Measurements from ENCODE around the gene OTOP2.

The OTOP2 gene

DNA sequence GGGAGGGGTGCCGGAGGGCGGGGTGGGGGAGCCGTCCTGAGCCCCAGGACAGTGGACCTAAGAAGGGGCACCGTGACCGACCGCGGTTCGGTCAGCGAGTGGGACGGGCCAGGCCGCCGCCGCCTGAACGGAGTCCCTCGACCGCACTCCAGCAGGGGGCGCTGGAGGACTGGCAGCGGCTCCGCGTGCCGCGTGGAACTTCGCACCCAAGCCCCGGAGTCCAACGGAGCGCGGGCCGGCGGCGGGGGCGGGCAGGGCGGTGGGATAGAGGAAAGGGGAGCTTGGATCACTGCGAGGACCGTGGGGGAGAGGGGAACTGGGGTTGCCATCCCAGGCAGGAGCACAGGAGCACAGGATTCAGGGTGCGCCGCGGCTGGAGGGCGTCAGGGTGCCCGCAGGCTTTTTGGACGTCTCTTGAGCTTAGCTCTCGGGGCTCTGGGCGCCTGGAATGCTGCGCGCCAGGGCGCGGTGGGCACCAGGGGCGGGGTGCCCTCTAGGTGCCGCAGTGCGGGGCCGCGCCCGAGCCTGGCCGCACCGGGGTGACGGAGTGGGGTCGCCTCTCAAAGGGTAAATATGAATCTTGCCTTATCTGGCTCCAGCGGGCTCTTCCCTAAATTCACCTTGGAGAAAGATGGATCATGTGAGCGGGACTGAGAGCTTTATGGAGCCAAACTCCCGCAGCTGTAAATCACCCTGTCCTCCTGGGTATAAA is 379 bp upstream of the OTOP2 start:
- no peak for DNase-seq (ENCODE audit: low spot score)

DNA sequence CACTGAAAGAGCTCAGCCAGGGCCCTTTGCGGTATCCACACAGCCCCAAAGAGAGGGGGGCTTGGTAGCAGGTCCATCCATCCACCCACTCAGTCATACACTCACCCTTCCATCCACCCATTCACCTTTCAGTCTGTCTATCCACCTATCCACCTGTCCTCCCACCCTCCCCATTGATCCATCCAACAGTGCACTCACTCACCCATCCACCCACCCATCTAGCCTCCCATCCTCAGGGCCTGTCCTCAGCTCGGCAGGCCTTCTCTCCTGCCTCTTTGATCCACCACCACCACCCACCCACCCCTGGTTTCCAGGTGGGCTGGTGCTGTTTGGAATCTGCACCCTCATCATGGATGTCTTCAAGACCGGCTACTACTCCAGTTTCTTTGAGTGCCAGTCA is 1.2 kb downstream of the OTOP2 start:
- DNase-seq (ENCODE audit: low spot score): no peak

DNA sequence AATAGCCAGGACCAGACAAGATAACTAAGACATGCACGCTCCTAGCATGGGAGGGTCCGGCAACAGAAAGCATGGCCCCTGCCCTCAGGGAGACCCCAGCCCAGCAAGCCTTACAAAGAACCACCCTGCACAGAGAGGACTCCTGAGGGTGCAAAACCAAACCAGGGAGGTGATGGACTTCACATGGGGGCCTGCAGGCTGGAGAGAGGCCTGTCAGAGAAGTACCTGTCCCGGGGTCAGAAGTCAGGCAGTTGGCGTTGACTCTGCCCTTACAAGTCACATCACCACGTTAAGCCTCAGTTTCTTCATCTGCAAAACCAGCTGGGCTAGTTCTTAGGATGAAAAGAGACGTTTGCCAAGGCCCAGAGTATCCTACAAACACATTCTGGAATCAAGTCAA is 4.7 kb downstream of the OTOP2 start:
- DNase-seq (ENCODE audit: low spot score): no peak

DNA sequence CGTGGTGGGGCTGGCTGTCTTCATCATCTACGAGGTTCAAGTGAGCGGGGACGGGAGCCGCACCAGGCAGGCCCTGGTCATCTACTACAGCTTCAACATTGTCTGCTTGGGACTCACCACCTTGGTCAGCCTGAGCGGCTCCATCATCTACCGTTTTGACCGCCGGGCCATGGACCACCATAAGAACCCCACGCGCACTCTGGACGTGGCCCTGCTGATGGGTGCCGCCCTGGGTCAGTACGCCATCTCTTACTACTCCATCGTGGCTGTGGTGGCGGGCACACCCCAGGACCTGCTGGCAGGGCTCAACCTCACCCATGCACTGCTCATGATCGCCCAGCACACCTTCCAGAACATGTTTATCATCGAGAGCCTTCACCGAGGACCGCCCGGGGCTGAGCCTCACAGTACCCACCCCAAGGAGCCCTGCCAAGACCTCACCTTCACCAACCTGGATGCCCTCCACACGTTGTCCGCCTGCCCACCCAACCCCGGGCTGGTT is 6.5 kb downstream of the OTOP2 start:
- no peak for DNase-seq (ENCODE audit: low spot score)

DNA sequence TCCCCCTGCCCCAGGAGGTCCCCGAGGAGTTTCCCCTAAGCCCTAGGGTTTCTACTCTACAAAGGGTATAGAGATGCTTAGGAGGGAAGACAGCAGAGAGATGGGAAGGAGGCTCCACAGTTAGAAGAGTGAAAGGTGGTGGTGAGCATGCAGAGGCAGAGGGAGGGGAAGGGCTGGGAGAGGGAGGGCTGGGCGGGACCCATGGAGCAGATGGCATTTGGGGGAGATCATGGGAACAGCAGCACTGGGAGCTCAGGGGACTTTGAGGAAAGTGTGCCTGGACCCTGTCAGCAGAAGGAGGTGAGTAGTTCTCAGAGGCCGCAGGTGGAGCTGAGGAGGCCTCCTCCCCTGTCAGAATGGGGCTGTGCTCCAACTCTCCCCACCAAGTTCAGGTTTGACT is 11.0 kb downstream of the OTOP2 start:
- no peak for DNase-seq (ENCODE audit: low spot score)

DNA sequence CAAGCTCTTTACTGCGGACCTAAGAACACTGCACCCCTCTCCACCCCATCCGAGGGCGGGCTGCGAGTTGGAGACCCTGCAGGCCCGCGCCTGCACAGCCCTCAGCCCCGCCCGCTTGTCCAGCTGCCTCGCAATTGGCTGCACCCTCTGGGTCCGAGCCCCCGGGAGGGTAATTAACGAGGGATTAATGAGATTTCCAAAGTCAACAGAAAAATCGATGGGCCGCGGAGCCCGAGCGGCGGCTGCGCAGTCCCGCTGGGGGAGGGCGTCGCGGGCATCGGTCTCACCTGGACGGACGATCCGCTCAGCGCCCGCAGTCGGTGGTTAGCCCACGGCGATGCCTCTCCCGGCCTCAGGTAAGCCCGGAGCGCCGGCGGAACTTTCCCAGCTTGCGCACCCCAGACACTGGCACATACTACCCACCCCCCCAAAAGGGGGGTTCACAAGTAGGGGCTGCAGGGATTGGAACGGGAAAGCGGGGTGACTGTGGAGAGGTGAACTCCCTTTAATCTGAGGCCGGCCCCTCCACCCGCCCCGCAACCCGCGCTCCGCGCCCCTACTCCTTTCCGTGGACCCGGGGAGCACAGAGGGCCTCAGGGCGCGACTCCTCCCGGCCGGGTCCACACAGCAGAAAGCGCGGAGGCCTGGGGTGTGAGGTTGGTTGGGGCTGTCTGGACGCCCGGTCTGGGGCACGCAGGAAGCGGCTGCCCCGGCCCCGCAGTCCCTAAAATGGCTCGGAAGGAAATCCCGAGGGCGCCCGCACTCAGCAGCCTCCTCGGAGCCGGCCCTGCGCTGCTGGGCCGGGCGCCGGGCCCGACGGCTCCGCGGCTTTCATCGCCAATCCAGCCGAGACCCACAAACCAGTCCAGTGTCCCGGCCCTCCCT is 11.8 kb downstream of the OTOP2 start, which contains the start of gene OTOP3:
TSS of gene OTOP3 (plus strand) at position 314 of the 885 bp plus-strand sequence. CDS start at position 338, 24 bp downstream.
- no peak for DNase-seq (ENCODE audit: low spot score)

DNA sequence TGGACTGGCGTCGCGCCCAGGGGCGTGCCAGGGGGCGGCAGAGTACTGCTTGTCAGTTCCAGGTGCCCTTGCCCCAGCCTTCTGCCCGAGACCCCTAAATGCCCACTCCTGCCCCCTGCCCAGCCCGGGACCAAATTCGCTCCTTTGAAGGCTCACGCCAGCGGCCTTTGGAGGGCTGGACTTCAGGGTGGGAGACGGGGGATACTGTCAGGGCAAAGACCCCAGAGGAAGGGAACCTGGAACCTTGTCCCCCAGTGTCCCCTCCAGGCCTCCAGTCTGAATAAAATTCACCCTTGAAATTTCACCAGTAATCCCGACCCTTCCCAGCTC is 12.4 kb downstream of the OTOP2 start:
- DNase-seq (ENCODE audit: low spot score): no peak

DNA sequence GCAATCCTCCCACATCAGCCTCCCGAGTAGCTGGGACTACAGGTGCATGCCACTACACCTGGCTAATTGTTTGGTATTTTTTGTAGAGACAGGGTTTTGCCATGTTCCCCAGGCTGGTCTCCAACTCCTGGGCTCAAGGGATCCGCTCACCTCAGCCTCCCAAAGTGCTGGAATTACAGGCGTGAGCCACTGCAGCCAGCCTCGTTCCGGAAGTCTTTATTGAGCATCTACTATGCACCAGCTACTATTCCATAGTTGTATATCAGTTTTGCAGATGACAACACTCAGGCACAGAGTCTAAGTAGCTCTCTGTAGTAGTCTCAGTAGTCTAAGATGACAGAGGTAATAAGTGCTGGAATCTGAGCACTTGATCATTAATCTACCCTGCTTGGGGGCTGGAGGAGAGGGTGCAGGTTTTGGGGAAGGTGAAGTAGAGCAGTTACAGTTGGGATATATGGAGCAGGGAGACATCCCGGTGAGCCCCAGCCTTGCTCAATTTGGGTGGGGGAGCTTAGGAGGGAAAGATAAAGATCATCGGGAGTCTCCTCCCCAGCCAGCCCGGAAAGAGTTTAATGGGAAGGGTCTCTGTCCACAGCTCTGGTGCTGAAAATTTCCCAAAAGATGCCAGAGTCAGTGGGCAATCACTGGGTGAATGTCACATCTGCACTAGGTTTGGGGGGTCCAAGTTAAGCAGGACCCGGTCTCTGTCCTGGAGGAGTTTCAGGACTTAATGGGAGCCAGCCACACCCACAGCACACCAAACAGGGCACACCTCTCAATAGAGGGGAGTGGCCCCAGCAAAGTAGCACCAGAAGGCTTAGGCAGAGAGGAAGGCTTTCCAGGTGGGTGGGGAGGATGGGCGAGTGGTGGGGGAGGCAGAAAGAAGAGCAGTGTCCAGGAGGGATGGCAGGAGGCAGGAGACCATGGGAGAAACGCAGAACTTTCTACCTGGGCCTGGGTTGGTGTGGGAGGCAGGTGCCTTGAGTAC is 13.3 kb downstream of the OTOP2 start:
- DNase-seq (ENCODE audit: low spot score): no peak

DNA sequence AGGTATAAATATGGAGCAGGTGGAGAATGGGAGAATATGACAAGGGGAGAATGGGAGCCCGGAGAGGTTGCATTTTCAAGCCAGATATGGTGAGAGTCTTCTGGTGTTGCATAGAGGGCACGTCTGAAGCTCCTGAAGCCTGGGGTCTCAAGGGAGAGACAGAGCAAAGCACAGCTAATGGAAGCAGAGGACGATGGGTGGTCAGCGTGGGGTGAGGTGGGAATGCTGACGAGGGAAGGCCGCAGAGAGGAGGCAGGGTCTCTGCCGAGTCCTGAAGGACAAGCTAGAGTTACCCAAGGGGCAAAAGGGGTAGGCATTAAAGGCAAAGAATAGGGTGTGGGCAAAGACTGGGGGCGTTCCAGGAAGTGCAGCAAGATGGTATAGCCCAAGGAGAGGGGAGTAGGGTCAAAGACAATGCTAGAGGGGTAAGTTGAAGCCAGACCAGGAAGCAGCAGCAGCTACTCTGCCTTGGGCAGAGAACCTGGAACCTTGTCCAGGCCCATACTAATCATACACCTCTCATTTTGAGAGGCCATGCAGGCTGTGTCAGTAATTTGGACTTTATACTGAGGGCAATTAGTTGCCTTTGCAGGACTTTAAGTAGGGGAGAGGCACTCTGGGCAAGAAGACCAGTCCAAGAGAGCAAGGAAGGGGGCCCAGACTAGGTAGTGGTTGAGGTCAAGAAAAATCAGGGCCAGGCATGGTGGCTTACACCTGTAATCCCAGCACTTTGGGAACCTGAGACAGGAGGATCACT is 14.3 kb downstream of the OTOP2 start:
- DNase-seq (ENCODE audit: low spot score): no peak

DNA sequence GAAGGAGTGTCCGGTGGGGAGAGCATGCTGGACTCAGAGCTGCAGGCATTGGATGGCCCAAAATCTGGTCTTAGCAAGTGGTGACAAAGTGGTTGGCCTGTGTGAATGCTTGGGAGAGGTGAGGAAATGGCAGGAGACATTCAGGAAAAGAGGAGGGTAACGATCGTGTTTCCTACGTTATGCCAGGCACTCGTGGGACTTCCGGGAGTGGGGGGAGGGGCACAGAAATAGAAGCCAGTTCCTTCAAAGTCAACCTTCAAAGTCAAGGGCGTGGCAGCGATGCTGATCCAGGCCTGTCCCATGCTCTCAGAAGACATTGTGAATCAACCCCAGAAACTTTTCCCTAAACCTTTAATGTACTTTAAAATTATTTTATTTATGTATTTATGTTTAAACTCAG is 15.5 kb downstream of the OTOP2 start:
- DNase-seq (ENCODE audit: low spot score): no peak

DNA sequence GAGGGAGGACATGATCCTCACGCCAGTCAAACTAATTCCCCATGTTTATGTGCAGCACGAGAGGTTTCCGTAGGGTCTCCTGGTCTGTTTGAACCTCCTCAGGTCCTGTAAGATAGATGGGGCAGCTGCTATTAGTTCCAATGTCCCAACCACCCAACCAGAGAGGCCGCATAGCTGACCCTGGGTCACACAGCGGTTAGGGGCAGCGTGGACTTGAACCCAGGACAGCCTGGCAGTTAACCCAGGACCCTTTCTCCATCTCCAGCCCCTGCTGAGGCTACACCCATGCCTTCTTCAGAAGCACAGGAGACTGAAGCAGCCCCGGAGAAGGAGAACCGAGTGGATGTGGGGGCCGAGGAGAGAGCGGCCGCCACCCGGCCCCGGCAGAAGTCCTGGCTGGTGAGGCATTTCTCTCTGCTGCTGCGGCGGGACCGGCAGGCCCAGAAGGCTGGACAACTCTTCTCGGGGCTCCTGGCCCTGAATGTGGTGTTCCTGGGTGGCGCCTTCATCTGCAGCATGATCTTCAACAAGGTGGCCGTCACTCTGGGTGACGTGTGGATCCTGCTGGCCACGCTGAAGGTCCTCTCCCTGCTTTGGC is 17.2 kb downstream of the OTOP2 start:
- no peak for DNase-seq (ENCODE audit: low spot score)

DNA sequence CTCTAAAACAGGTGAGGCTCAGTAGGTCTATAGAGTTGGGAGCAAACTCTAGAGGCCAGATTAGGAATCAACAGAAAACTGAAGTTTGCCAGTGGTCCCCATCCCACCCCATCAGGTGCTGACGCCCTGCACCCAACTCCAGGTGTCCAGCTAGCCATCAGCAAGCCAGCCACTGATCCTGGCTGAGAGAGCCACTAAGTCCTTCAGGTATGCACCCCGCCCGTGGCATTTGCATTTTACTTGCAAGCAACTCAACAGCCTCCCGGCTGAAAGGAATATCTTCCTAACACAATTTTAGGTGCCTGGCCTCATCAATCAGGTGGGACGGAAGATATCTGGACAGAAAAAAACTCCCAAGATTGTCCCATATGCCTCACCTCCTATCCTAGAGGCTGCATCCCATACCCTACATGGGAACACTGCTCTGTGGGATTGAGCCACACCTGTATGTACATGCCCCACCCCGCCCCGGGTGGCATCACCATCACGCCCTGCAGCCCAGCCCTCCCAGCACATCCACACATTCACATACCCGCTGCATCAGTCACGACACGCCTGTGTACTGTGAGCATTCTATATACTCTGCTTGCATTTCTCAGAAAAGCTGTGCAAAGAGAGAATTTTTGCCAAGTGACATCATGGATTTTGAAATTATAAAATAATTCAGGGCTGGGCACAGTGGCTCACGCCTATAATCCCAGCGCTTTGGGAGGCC is 19.9 kb downstream of the OTOP2 start:
- DNase-seq (ENCODE audit: low spot score): no peak

DNA sequence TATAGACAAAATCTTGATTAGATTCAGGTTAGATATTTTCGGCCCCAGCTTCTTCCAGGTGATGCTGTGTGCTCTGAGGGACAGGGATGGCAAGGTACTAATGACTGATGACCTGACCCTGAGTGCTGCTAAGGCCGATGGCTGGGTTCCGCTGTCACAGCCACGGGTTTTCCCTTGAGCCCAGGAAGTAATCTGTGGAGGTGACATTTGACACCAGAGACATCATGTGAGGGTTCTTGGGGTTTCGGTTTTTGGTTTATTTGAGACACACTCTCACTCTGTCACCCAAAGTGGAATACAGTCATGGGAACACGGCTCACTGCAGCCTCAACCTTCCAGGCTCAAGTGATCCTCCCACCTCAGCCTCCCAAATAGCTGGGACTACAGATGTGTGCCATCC is 21.5 kb downstream of the OTOP2 start:
- DNase-seq (ENCODE audit: low spot score): no peak

DNA sequence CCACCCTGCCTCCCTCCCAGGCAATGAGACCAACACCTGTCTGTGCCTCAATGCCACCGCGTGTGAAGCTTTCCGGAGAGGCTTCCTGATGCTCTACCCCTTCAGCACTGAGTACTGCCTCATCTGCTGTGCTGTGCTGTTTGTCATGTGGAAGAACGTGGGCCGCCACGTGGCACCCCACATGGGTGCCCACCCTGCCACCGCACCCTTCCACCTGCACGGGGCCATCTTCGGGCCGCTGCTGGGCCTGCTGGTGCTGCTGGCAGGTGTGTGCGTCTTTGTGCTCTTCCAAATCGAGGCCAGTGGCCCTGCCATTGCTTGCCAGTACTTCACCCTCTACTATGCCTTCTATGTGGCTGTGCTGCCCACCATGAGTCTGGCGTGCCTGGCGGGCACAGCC is 22.6 kb downstream of the OTOP2 start:
- DNase-seq (ENCODE audit: low spot score): no peak

DNA sequence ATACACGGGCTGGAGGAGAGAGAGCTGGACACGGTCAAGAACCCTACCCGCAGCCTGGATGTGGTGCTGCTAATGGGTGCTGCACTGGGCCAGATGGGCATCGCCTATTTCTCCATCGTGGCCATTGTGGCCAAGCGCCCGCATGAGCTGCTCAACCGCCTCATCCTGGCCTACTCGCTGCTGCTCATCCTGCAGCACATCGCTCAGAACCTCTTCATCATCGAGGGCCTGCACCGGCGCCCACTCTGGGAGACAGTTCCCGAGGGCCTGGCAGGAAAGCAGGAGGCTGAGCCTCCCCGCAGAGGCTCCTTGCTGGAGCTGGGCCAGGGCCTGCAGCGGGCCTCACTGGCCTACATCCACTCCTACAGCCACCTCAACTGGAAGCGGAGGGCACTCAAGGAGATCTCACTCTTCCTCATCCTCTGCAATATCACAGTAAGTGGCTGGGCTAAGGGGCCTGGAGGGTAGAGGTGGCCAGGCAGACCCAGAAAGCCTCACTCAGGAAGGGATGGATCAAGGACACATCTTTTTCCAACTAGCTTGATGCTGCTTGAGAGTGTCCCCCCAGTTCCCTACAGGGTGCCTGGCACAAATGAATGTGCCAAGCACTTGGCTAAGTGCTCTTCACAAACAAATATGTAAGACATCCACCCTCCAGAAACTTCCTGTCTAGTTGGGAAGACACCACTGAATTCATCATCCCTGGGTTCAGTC is 23.1 kb downstream of the OTOP2 start:
- no peak for DNase-seq (ENCODE audit: low spot score)

DNA sequence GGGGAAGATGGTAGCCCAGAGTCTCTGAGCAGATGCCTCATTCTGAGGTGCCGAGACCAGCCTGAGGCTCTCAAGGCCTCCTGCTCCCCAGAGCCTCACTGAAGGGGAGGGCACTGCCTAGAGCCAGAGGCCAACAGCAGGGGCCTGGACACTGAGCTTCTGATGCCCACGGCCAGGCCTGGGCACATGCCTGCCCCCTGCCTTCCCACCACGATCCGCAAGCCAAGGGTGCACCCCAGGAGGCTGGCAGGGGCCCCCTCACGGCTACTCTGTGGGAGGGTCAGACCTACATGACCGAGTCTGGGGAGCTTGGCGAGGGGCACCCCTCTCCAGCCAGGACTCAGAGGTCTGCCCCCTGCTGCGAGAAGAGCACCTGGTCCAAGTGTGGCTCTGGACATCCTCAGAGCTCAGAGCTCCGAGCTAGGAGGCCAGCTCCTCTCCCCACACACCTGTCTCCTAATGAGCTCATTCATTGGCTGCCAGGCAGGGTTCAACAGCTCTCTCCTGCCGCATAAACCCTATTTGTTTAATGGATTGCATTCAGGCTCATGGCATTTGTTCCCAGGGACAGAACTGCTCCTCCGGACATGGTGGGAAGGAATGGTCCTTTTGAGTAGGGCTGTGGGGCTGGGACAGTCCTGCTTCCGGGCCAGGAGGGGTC is 25.5 kb downstream of the OTOP2 start:
- no peak for DNase-seq (ENCODE audit: low spot score)

DNA sequence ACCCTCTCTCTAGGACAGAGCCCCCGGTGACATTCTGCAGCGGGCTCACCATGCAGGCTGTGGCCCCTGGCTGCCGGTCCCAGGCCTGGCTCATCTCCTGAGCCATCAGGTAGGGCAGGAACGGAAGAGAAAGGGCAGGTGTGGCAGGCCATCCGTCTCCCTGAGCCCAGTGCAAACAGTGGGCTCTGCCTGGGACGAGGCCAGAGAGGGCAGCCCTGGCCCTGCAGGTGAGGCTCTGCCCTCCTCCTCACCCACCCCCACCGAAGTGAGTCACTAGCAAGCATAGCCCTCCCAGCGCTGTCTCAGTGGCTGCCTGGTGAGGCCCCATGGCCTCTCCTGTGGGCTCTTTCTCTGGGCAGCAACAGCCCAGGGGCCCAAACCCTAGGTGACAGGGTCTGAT is 26.1 kb downstream of the OTOP2 start:
- no peak for DNase-seq (ENCODE audit: low spot score)

DNA sequence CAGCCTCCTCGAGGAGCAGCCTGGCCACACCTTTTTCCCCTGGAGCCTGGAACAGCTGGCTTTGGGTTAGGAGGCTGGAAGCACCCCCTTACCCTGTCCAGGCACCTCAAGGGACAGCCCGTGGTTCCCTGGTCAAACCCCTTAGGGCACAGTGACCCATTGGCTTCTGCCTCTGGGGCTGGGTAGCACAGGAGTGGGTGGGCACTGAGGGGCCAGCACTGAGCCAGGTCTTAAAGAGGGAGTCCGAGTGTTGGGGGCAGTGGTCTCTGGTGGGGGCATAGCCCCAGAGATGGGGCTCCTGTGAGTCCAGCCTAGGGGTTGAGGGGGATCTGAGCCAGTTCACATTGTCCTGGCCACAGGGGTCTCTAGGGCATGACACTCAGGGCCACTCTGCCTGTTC is 27.0 kb downstream of the OTOP2 start:
- no peak for DNase-seq (ENCODE audit: low spot score)

Measured in pons (tissue), 1 donor.